Measurements from ENCODE around the gene PGA5.
A peak's percentile ranks its signal among the peaks of the same experiment; 100 is the strongest.

Gene PGA5

GRCh38 chr11:61293867-61294716 is 53.1 kb downstream of the PGA5 start:
- H3K27ac ChIP-seq = peak overlapping the region; percentile 14 to 36
- peak; percentile 43 to 77 for DNase-seq
- H3K9me3 ChIP-seq = no peaks in the 10 kb centered on the region
- H3K4me1 ChIP-seq = peaks cover 0 to 42% (median 34%) of the 10 kb centered on the region in 4 donors
- H3K4me3 ChIP-seq = peak overlapping the region; percentile 49 to 68
- intact Hi-C loops (cut with DNase I; ENCODE audit: low total_unique reads) = no loop called here
- H3K27me3 ChIP-seq = peaks cover 0 to 16% of the 10 kb centered on the region in 2 donors
- H3K36me3 ChIP-seq = peaks cover 0 to 10% (median 2%) of the 10 kb centered on the region in 3 donors
- TF ChIP-seq CTCF (IDR thresholded peaks at IDR 0.05) = no peak

GRCh38 chr11:61294717-61295595 is 54.0 kb downstream of the PGA5 start, which contains the start of gene VWCE:
VWCE (minus strand) TSS chr11:61295316; CDS start chr11:61295037, 279 bp downstream.
- Histone ChIP-seq H3K9me3 (no peaks in the 10 kb centered on the region), H3K4me3 (peak within 1 kb of the TSS; percentile 49 to 68), H3K27me3 (peaks cover 0 to 16% of the 10 kb centered on the region in 2 donors), H3K27ac (peak within 1 kb of the TSS; percentile 14 to 36), H3K36me3 (peaks cover 8 to 18% (median 9%) of the 10 kb centered on the region in 3 donors), H3K4me1 (peaks cover 0 to 42% (median 34%) of the 10 kb centered on the region in 4 donors)
- peak; percentile 40 to 73 for DNase-seq
- intact Hi-C loops (cut with DNase I; ENCODE audit: low total_unique reads) = no loop called here
- TF ChIP-seq CTCF (IDR thresholded peaks at IDR 0.05) = no peak

DNA sequence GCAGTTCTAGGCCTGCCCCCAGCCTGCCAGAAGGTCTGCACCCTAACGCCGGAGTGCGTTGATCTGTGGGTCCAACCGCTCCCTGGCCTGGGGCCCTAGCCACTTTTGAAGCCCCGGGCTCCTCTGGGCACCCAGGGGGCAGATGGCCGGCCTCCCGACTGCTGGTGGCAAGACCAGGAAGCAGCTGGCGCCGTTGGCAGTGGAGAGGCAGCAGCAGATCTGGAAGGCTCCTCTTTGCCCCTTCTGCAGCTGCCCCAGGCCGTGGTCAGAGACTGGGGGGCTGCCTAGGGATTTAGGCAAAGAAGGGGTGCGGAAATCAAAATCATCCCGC is 54.6 kb downstream of the PGA5 start:
- H3K4me3 ChIP-seq = peak overlapping the region; percentile 49 to 68
- no peak for TF ChIP-seq CTCF (IDR thresholded peaks at IDR 0.05)
- intact Hi-C loops (cut with DNase I; ENCODE audit: low total_unique reads) = no loop called here
- peaks cover 14 to 24% (median 15%) of the 10 kb centered on the region in 3 donors for H3K36me3 ChIP-seq
- no peak overlapping the region for H3K27ac ChIP-seq
- H3K27me3 ChIP-seq = peaks cover 0 to 16% of the 10 kb centered on the region in 2 donors
- H3K4me1 ChIP-seq = peaks cover 0 to 42% (median 34%) of the 10 kb centered on the region in 4 donors
- H3K9me3 ChIP-seq = no peaks in the 10 kb centered on the region
- no peak for DNase-seq

GRCh38 chr11:61297341-61297740 is 56.4 kb downstream of the PGA5 start:
- Histone ChIP-seq H3K27me3 (peaks cover 0 to 16% of the 10 kb centered on the region in 2 donors), H3K4me1 (peaks cover 0 to 42% (median 34%) of the 10 kb centered on the region in 4 donors), H3K4me3 (no peak overlapping the region), H3K9me3 (no peaks in the 10 kb centered on the region), H3K27ac (peak overlapping the region in 1 of 2 donors; percentile 10), H3K36me3 (peaks cover 32 to 42% (median 33%) of the 10 kb centered on the region in 3 donors)
- no peak for DNase-seq
- TF ChIP-seq CTCF (IDR thresholded peaks at IDR 0.05) = no peak
- intact Hi-C loops (cut with DNase I; ENCODE audit: low total_unique reads) = no loop called here

DNA sequence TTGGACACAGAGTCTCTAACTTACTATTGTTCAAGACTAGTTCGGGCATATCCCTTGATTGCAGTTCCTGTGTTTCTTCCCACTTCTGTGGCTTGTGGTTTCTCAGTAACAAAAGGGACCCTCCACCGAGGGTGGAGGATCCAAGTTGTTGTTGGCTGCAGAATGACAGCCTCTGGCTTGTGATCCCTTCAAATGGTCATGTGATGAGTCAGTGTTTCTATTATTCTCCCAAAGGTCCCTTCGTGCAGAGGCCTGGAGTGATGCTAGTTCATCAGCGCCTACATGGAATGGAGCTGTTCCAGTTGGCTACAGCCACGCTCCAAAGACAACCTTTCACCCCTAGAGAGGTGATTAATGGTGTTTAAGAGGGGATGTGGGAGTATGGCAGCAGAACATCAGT is 56.8 kb downstream of the PGA5 start:
- no peak for TF ChIP-seq CTCF (IDR thresholded peaks at IDR 0.05)
- peaks cover 0 to 42% (median 34%) of the 10 kb centered on the region in 4 donors for H3K4me1 ChIP-seq
- intact Hi-C loops (cut with DNase I; ENCODE audit: low total_unique reads) = no loop called here
- H3K9me3 ChIP-seq = no peaks in the 10 kb centered on the region
- H3K36me3 ChIP-seq = peaks cover 36 to 46% (median 37%) of the 10 kb centered on the region in 3 donors
- peaks cover 0 to 16% of the 10 kb centered on the region in 2 donors for H3K27me3 ChIP-seq
- DNase-seq = peak in 1 of 2 donors; percentile 52
- no peak overlapping the region for H3K4me3 ChIP-seq
- peak overlapping the region in 1 of 2 donors; percentile 10 for H3K27ac ChIP-seq
